ENCODE measurements around the gene GABRG3.

DNA sequence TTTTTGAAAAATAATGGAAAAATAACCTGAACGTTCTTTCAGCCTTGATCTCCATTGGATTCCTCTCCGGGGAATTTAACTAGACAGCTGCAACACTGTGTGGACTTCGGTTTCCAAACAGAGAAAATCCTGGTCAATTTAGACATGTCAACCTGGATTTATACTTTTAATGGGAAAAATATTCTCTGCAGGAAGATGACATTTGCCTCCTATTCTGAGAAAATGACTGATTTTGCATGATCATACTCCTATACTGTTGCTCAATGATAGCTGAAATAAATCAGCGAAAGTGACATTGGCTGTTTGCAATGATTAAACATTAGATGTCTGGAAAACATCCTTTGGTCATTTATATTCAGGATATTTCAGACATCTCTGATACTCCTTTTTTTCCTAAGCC lies 94.8 kb downstream of the GABRG3 start:
- TF ChIP-seq, protein P1, sequence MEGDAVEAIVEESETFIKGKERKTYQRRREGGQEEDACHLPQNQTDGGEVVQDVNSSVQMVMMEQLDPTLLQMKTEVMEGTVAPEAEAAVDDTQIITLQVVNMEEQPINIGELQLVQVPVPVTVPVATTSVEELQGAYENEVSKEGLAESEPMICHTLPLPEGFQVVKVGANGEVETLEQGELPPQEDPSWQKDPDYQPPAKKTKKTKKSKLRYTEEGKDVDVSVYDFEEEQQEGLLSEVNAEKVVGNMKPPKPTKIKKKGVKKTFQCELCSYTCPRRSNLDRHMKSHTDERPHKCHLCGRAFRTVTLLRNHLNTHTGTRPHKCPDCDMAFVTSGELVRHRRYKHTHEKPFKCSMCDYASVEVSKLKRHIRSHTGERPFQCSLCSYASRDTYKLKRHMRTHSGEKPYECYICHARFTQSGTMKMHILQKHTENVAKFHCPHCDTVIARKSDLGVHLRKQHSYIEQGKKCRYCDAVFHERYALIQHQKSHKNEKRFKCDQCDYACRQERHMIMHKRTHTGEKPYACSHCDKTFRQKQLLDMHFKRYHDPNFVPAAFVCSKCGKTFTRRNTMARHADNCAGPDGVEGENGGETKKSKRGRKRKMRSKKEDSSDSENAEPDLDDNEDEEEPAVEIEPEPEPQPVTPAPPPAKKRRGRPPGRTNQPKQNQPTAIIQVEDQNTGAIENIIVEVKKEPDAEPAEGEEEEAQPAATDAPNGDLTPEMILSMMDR (IDR thresholded peaks at IDR 0.05; ENCODE audit: insufficient read depth, low read length, poor library complexity, severe bottlenecking) = no peak
- TF ChIP-seq EZH2phosphoT487 (conservative IDR thresholded peaks at IDR 0.05; ENCODE audit: low read length) = no peak
